Kidney (tissue), 14 donors: Measurements from ENCODE around the gene PRKACG. TPM values are rescaled to one million over a fixed set of nuclear protein-coding genes. Genes with fewer than 3 reads are reported as not detected.

Source experiments
- DNase-seq, 5 donors: peaks; one replicate each; pipeline ENCODE4 v3.0.0-alpha.2; 2013 to 2020
- FAIRE-seq: peaks from 2 replicates; lab custom pipeline; 2012; peaks lifted over from hg19 to GRCh38; lab: Jason Lieb, UNC
- H3K27ac ChIP-seq, 2 donors: one replicate each; pipeline ENCODE4 v1.7.0; 2013; ENCODE audit warnings: low read depth in 2 of 2, low read length in 2 of 2, inconsistent platforms in 1 of 2
- H3K27me3 ChIP-seq: one replicate; pipeline ENCODE4 v1.7.1; 2013; ENCODE audit warnings: low read length, inconsistent platforms; ENCODE audit not compliant: control insufficient read depth, insufficient read depth
- H3K36me3 ChIP-seq, 3 donors: one replicate each; pipeline versions ENCODE4 v1.7.0 to v1.7.1; 2013; ENCODE audit warnings: low read length in 3 of 3, control low read depth in 1 of 3, inconsistent platforms in 1 of 3; ENCODE audit not compliant: insufficient read depth in 3 of 3, control insufficient read depth in 2 of 3
- H3K4me1 ChIP-seq, 3 donors: one replicate each; pipeline versions ENCODE4 v1.7.0 to v1.7.1; 2013; ENCODE audit warnings: low read length in 3 of 3, inconsistent platforms in 1 of 3, low read depth in 1 of 3; ENCODE audit not compliant: control insufficient read depth in 2 of 3, insufficient read depth in 2 of 3
- H3K4me3 ChIP-seq, 3 donors: one replicate each; pipeline versions ENCODE4 v1.7.0 to v1.8.1; 2013; ENCODE audit warnings: low read length in 3 of 3, control low read depth in 1 of 3, inconsistent platforms in 1 of 3
- H3K9ac ChIP-seq, 3 donors: one replicate each; pipeline versions ENCODE4 v1.7.0 to v1.7.1; 2013; ENCODE audit warnings: low read length in 3 of 3, control low read depth in 1 of 3, inconsistent platforms in 1 of 3
- H3K9me3 ChIP-seq, 3 donors: one replicate each; pipeline versions ENCODE4 v1.7.0 to v1.7.1; 2013; ENCODE audit warnings: low read length in 3 of 3, control low read depth in 1 of 3, inconsistent platforms in 1 of 3; ENCODE audit not compliant: control insufficient read depth in 2 of 3, insufficient read depth in 1 of 3
- intact Hi-C: fragments of 100-400 bp; cut with DNase I; formaldehyde crosslinking; loops from one replicate; pipeline ENCODE4 v1.11.1; 2022
- polyA plus RNA-seq: library from polyadenylated mRNA; stranded (reverse); fragments of 350-450 nt; fragmentation: Illumina TruSeq; extraction: RNeasy Lipid Tissue Mini Kit (QIAGEN cat#74804); gene quantifications from one replicate; pipeline ENCODE4 v1.2.3, GENCODE V29; 2014; ENCODE audit warnings: low read depth, low replicate concordance; ENCODE audit not compliant: insufficient read depth
- total RNA-seq: library from RNA; stranded (reverse); fragmentation: NEBNext Ultra II Directional; extraction: Animal tissue kit (Norgen Biotek cat#: 25700); gene quantifications from one replicate; pipeline ENCODE4 v1.2.1, GENCODE V29; 2021
- TF ChIP-seq, protein P1 (sequence below): IDR thresholded peaks from 3 replicates; pipeline ENCODE4 v1.5.1; 2012; ENCODE audit warnings: mild to moderate bottlenecking, moderate library complexity, borderline replicate concordance; ENCODE audit not compliant: insufficient read depth; ENCODE audit errors: extremely low read depth
- donor health status: control.
- donor health status: control.
- donor health status: control.
- donor health status: control.
- donor health status: control.
- donor health status: DM: yes; HTN: yes; CAD: no.
- donor health status: Normal renal cell carcinoma (clear cell type).

Gene PRKACG
- total and polyA plus RNA-seq, 2 donors from 2014 or later, result not detected

DNA sequence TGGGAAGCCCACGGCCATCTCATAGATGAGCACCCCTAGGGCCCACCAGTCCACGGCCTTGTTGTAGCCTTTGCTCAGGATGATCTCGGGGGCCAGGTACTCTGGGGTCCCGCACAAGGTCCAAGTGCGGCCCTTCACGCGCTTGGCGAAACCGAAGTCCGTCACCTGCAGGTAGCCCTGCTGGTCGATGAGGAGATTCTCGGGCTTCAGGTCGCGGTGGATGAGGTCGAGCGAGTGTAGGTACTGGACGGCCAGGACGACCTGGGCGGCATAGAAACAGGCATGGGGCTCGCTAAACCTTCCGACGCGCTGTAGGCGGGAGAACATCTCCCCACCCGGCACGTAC, 558 bp downstream of the PRKACG start:
- no peak overlapping the region for H3K27ac ChIP-seq
- H3K27me3 ChIP-seq, result no peaks in the 10 kb centered on the region
- intact Hi-C loops, result no loop called here
- no peak overlapping the region for H3K9ac ChIP-seq
- no peak for FAIRE-seq
- DNase-seq, result no peak
- no peaks in the 10 kb centered on the region for H3K4me1 ChIP-seq
- no peaks in the 10 kb centered on the region for H3K36me3 ChIP-seq
- TF ChIP-seq, protein P1, sequence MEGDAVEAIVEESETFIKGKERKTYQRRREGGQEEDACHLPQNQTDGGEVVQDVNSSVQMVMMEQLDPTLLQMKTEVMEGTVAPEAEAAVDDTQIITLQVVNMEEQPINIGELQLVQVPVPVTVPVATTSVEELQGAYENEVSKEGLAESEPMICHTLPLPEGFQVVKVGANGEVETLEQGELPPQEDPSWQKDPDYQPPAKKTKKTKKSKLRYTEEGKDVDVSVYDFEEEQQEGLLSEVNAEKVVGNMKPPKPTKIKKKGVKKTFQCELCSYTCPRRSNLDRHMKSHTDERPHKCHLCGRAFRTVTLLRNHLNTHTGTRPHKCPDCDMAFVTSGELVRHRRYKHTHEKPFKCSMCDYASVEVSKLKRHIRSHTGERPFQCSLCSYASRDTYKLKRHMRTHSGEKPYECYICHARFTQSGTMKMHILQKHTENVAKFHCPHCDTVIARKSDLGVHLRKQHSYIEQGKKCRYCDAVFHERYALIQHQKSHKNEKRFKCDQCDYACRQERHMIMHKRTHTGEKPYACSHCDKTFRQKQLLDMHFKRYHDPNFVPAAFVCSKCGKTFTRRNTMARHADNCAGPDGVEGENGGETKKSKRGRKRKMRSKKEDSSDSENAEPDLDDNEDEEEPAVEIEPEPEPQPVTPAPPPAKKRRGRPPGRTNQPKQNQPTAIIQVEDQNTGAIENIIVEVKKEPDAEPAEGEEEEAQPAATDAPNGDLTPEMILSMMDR, result no peak
- no peaks in the 10 kb centered on the region for H3K9me3 ChIP-seq
- H3K4me3 ChIP-seq, result no peak overlapping the region

DNA sequence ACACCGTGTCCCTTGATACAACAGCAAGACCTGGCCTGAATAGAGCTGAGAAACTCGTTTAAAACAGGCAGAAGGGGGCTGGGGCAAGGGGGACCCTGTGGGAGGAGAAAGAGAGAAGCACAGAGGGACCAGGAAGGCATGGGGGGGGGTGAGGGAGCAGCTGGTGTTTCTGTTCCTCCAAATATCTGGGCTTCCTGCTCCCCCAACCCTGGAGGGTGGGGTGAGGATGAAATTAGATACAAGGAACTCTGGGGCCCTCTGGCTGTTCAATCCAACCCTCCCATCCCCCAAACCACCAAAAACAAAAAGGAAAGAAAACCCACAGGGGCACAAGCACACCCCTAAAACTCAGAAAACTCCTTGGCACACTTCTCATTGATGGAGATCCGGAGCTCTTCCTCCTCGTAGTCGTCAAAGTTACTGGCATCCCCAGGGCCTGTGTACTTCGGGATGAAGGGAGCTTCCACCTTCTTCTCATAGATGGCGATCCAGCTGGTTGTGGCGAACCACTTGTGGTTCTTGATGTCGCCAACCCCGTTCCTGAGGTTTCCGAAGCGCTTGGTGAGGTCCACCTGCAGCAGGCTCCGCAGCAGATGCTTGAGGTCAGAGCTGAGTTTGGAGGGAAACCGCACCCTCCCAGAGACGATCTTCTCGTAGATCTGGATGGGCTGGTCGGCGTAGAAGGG, 1.1 kb downstream of the PRKACG start:
- no peaks in the 10 kb centered on the region for H3K9me3 ChIP-seq
- H3K9ac ChIP-seq, result no peak overlapping the region
- no peak overlapping the region for H3K27ac ChIP-seq
- DNase-seq (no peak), FAIRE-seq (no peak)
- H3K27me3 ChIP-seq, result no peaks in the 10 kb centered on the region
- intact Hi-C loops, result no loop called here
- H3K4me1 ChIP-seq, result no peaks in the 10 kb centered on the region
- H3K4me3 ChIP-seq, result no peak overlapping the region
- no peaks in the 10 kb centered on the region for H3K36me3 ChIP-seq
- TF ChIP-seq, protein P1, result no peak

DNA sequence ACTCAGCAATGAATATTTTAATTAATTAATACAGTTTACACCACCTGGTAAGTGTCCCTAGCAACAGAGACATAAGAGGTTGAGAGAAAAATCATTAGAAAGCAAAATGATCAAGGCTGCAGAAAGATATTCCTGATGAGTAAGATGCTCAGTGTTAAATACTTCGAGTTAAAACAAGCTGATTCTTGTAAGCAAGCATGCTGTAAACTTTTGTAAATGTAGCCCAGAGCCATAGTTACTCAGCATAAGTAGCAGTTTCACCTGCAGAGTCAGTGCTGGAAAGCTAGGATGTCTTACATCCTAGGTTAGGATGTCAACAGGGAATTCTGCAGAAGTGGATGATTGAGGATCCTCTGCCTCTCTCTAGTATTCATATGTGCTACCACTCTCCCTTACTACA, 4.2 kb downstream of the PRKACG start:
- Histone ChIP-seq H3K9me3 (no peaks in the 10 kb centered on the region), H3K9ac (no peak overlapping the region), H3K27me3 (no peaks in the 10 kb centered on the region), H3K36me3 (no peaks in the 10 kb centered on the region), H3K4me1 (no peaks in the 10 kb centered on the region), H3K27ac (no peak overlapping the region), H3K4me3 (no peak overlapping the region)
- no peak for FAIRE-seq
- intact Hi-C loops, result loop anchor here (10.0 kb wide), 1 partner anchor 425 kb away; no protein-coding TSS in a partner anchor
- no peak for DNase-seq
- TF ChIP-seq, protein P1, result no peak

DNA sequence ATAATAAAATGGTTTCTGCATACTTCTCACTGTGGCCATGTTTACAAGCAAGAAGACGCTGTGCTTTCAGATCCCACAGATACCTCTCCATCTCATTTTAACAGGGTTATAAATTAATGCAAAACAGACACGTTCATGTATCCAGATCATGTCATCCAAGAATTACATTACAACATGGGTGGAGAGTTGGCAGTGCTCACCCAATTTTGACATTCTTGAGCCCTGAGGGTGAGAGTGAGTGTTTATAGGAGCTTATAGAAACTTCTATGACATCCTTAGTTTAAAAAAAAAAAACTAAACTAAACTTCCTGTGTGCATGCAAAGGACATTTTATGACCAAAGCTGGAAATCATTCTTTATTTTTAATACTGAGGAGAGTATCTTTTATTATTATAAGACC, 9.1 kb downstream of the PRKACG start:
- intact Hi-C loops, result loop anchor here (10.0 kb wide), 1 partner anchor 420 kb away; no protein-coding TSS in a partner anchor
- Histone ChIP-seq H3K9ac (no peak overlapping the region), H3K4me3 (no peak overlapping the region), H3K36me3 (no peaks in the 10 kb centered on the region), H3K27ac (no peak overlapping the region), H3K4me1 (no peaks in the 10 kb centered on the region), H3K9me3 (no peaks in the 10 kb centered on the region), H3K27me3 (no peaks in the 10 kb centered on the region)
- TF ChIP-seq, protein P1, result no peak
- no peak for DNase-seq
- FAIRE-seq, result no peak
